Neuron (in vitro differentiated cells): ENCODE data around the gene FAM98C.

Experiments used
- H2AFZ ChIP-seq: one replicate; pipeline ENCODE4 v1.6.1; 2013; ENCODE audit warnings: low read depth, mild to moderate bottlenecking, inconsistent platforms, low read length, moderate library complexity
- H3K27me3 ChIP-seq: one replicate; pipeline ENCODE4 v1.6.1; 2013; ENCODE audit warnings: low read length; ENCODE audit not compliant: insufficient read depth
- H3K36me3 ChIP-seq: one replicate; pipeline ENCODE4 v1.6.1; 2013; ENCODE audit warnings: low read length; ENCODE audit not compliant: insufficient read depth
- H3K4me1 ChIP-seq: one replicate; pipeline ENCODE4 v1.6.1; 2013; ENCODE audit warnings: low read length; ENCODE audit not compliant: insufficient read depth
- H3K4me3 ChIP-seq: 2 replicates; pipeline ENCODE4 v1.5.1; 2013; ENCODE audit warnings: mild to moderate bottlenecking, low read length, moderate library complexity
- H3K9me3 ChIP-seq: one replicate; pipeline ENCODE4 v1.6.1; 2013; ENCODE audit warnings: low read length

The FAM98C gene

GRCh38 chr19:38429055-38429810 lies 26.3 kb downstream of the FAM98C start:
- H3K36me3 ChIP-seq = no peaks in the 10 kb centered on the region
- H3K4me1 ChIP-seq = peaks cover 6% of the 10 kb centered on the region
- no peak overlapping the region for H2AFZ ChIP-seq
- no peak overlapping the region for H3K4me3 ChIP-seq
- H3K27me3 ChIP-seq = peaks cover 12% of the 10 kb centered on the region
- H3K9me3 ChIP-seq = no peaks in the 10 kb centered on the region

GRCh38 chr19:38429811-38430156 lies 26.9 kb downstream of the FAM98C start:
- H3K4me3 ChIP-seq = no peak overlapping the region
- no peaks in the 10 kb centered on the region for H3K36me3 ChIP-seq
- no peak overlapping the region for H2AFZ ChIP-seq
- H3K9me3 ChIP-seq = no peaks in the 10 kb centered on the region
- peaks cover 12% of the 10 kb centered on the region for H3K27me3 ChIP-seq
- H3K4me1 ChIP-seq = peaks cover 11% of the 10 kb centered on the region

- peaks cover 4% of the 10 kb centered on the region for H3K27me3 ChIP-seq
- H3K4me3 ChIP-seq = no peak overlapping the region
- H3K36me3 ChIP-seq = no peaks in the 10 kb centered on the region
- peaks cover 16% of the 10 kb centered on the region for H3K4me1 ChIP-seq
- no peaks in the 10 kb centered on the region for H3K9me3 ChIP-seq
- H2AFZ ChIP-seq = no peak overlapping the region
Measured at GRCh38 chr19:38430931-38431330, 28.0 kb downstream of the FAM98C start.

GRCh38 chr19:38433268-38433733 lies 30.4 kb downstream of the FAM98C start, which contains the start of gene RYR1:
RYR1 (plus strand) TSS chr19:38433691; CDS start chr19:38433830, 139 bp downstream.
- no peaks in the 10 kb centered on the region for H3K9me3 ChIP-seq
- H2AFZ ChIP-seq = no peak within 1 kb of the TSS
- peak within 1 kb of the TSS; percentile 9 for H3K4me3 ChIP-seq
- H3K27me3 ChIP-seq = peaks cover 3% of the 10 kb centered on the region
- no peaks in the 10 kb centered on the region for H3K36me3 ChIP-seq
- H3K4me1 ChIP-seq = peaks cover 16% of the 10 kb centered on the region

GRCh38 chr19:38434549-38435051 lies 31.7 kb downstream of the FAM98C start:
- Histone ChIP-seq H2AFZ (peak overlapping the region; percentile 5), H3K9me3 (no peaks in the 10 kb centered on the region), H3K36me3 (no peaks in the 10 kb centered on the region), H3K4me1 (peaks cover 16% of the 10 kb centered on the region), H3K27me3 (no peaks in the 10 kb centered on the region), H3K4me3 (peak overlapping the region; percentile 22)

- no peaks in the 10 kb centered on the region for H3K9me3 ChIP-seq
- peaks cover 16% of the 10 kb centered on the region for H3K4me1 ChIP-seq
- no peak overlapping the region for H3K4me3 ChIP-seq
- H2AFZ ChIP-seq = no peak overlapping the region
- no peaks in the 10 kb centered on the region for H3K36me3 ChIP-seq
- no peaks in the 10 kb centered on the region for H3K27me3 ChIP-seq
Measured at GRCh38 chr19:38437295-38437694, 34.4 kb downstream of the FAM98C start.

- Histone ChIP-seq H3K4me1 (peaks cover 16% of the 10 kb centered on the region), H3K9me3 (no peaks in the 10 kb centered on the region), H3K27me3 (no peaks in the 10 kb centered on the region), H2AFZ (no peak overlapping the region), H3K4me3 (no peak overlapping the region), H3K36me3 (no peaks in the 10 kb centered on the region)
Measured at GRCh38 chr19:38437917-38438316, 35.0 kb downstream of the FAM98C start.

- Histone ChIP-seq H3K4me1 (no peaks in the 10 kb centered on the region), H3K36me3 (no peaks in the 10 kb centered on the region), H2AFZ (no peak overlapping the region), H3K4me3 (no peak overlapping the region), H3K27me3 (no peaks in the 10 kb centered on the region), H3K9me3 (no peaks in the 10 kb centered on the region)
Measured at GRCh38 chr19:38440592-38440991, 37.7 kb downstream of the FAM98C start.

- H2AFZ ChIP-seq = no peak overlapping the region
- H3K36me3 ChIP-seq = no peaks in the 10 kb centered on the region
- H3K27me3 ChIP-seq = no peaks in the 10 kb centered on the region
- H3K4me1 ChIP-seq = no peaks in the 10 kb centered on the region
- no peaks in the 10 kb centered on the region for H3K9me3 ChIP-seq
- H3K4me3 ChIP-seq = no peak overlapping the region
Measured at GRCh38 chr19:38441657-38442348, 38.9 kb downstream of the FAM98C start.

- H3K4me3 ChIP-seq = no peak overlapping the region
- H3K4me1 ChIP-seq = no peaks in the 10 kb centered on the region
- H3K9me3 ChIP-seq = no peaks in the 10 kb centered on the region
- H3K36me3 ChIP-seq = no peaks in the 10 kb centered on the region
- H3K27me3 ChIP-seq = no peaks in the 10 kb centered on the region
- H2AFZ ChIP-seq = no peak overlapping the region
Measured at GRCh38 chr19:38442736-38443135, 39.8 kb downstream of the FAM98C start.

GRCh38 chr19:38443458-38443999 lies 40.6 kb downstream of the FAM98C start:
- Histone ChIP-seq H3K4me3 (no peak overlapping the region), H3K27me3 (no peaks in the 10 kb centered on the region), H3K36me3 (no peaks in the 10 kb centered on the region), H3K4me1 (no peaks in the 10 kb centered on the region), H2AFZ (no peak overlapping the region), H3K9me3 (no peaks in the 10 kb centered on the region)

GRCh38 chr19:38444026-38444425 lies 41.1 kb downstream of the FAM98C start:
- H3K4me1 ChIP-seq = no peaks in the 10 kb centered on the region
- H3K36me3 ChIP-seq = no peaks in the 10 kb centered on the region
- no peaks in the 10 kb centered on the region for H3K9me3 ChIP-seq
- H3K27me3 ChIP-seq = no peaks in the 10 kb centered on the region
- H2AFZ ChIP-seq = no peak overlapping the region
- no peak overlapping the region for H3K4me3 ChIP-seq

GRCh38 chr19:38445362-38445761 lies 42.5 kb downstream of the FAM98C start:
- Histone ChIP-seq H3K27me3 (no peaks in the 10 kb centered on the region), H3K4me1 (no peaks in the 10 kb centered on the region), H3K9me3 (no peaks in the 10 kb centered on the region), H2AFZ (no peak overlapping the region), H3K4me3 (no peak overlapping the region), H3K36me3 (no peaks in the 10 kb centered on the region)
